D721Med (cell line): ENCODE results near the gene CCDC87.
"Not testable (repeated sequence)": the region's sequence is repeated elsewhere in the genome, so short reads cannot be mapped to it uniquely, and the experiment has no call there.

Experiments
- DNase-seq: peaks from one replicate; pipeline ENCODE4 v3.0.0; 2011; ENCODE audit warnings: low spot score; ENCODE audit not compliant: insufficient read length
- FAIRE-seq: peaks from 2 replicates; lab custom pipeline; 2011; peaks lifted over from hg19 to GRCh38; lab: Jason Lieb, UNC
- CTCF ChIP-seq: IDR thresholded peaks from 2 replicates; pipeline ENCODE4 v1.5.1; 2012; ENCODE audit warnings: mild to moderate bottlenecking, control low read depth; ENCODE audit not compliant: insufficient read depth; ENCODE audit errors: missing control alignments

Gene CCDC87

DNA sequence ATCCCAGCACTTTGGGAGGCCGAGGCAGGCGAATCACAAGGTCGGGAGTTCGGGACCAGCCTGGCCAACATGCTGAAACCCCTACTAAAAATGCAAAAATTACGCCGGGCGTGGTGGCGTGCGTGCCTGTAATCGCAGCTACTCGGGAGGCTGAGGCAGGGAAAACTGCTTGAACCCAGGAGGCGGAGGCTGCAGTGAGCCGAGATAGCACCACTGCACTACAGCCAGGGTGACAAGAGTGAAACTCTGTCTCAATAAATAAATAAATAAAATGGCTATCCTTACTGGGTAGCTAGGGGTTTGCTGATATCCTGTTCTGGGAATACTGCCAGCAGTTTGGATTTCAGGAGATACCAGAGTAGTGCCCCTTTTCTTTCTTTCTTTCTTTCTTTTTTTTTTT, 21.2 kb upstream of the CCDC87 start:
- no peak for FAIRE-seq
- TF ChIP-seq CTCF, result no peak
- no peak for DNase-seq

GRCh38 chr11:66612458-66612857, 19.6 kb upstream of the CCDC87 start:
- no peak for FAIRE-seq
- no peak for TF ChIP-seq CTCF
- no peak for DNase-seq

DNA sequence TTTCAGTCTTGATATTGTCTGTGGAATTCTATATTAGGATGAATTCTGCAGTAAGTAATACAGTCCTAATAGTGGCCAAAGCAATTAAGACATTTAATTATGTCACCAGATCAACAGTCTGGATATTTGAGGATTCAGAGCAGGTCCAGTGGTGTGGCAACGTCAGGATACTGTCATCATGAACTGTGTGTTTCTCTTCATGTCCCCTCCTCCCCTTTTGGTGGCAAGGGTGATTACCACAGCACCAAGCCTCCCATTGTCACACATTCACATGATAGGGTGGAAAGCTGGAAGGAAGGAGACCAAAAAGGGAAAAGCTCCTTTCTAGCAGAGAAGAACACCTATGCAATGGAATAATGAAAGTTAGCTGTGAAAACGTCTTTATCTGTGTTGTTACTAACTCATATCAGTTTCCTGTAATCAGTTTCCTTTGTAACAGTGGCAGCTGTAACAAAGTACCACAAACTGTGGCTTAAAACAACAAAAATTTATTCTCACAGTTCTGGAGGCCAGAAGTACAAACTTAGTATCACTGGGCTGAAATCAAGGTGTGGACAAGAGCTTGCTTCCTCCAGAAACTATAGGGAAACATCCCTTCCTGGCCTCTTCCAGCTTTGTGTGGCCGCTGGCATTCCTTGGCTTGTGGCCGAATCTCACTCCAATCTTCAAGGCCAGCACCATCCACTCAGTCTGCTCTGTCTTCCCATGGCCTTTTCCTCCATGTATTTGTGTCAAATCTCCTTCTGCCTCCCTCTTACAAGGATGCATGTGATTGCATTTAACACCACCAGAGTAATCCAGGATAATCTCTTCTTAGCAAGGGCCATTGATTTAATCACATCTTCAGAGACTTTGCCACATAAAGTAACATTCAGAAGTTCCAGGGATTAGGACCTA, 17.1 kb upstream of the CCDC87 start:
- DNase-seq (peak; percentile 55), FAIRE-seq (peak; percentile 88)

DNA sequence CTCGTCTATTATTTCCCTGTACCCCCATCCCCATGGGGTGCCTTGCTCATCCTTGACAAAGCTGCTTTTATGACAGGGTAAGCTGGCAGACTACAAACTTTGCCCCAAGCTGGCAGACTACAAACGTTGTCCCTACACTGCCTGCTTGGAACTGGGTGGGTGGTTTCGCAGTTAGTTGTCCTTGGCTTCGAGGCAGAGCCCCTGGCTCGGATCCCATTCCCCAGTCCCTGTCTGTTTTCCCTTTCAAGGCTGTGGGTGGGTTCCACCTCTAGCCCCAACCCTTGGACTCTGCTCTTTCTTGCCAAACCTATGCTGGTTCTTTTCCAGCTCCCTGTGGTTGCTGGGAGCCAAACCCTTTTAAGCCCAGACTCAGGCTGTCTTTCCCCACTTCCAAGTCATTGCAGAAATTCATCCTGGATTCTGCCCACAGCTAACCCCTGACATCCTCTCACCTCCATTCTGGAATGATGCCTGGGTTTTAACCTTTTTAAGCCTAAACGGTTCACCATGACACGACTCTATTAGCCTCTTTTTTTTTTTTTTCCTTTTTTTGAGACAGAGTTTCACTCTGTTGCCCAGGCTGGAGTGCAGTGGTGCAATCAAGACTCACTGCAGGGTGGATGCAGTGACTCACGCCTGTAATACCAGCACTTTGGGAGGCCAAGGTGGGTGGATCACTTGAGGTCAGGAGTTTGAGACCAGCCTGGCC, 14.4 kb upstream of the CCDC87 start:
- DNase-seq (no peak), FAIRE-seq (no peak)
- no peak for TF ChIP-seq CTCF

More for the DNA sequence above, 17.1 kb upstream of the CCDC87 start:
- no peak for TF ChIP-seq CTCF

- DNase-seq, FAIRE-seq: not testable (repeated sequence)
Measured at GRCh38 chr11:66606608-66607007, 13.7 kb upstream of the CCDC87 start.

GRCh38 chr11:66604155-66604554, 11.3 kb upstream of the CCDC87 start:
- FAIRE-seq (no peak), DNase-seq (no peak)
- TF ChIP-seq CTCF, result no peak

DNA sequence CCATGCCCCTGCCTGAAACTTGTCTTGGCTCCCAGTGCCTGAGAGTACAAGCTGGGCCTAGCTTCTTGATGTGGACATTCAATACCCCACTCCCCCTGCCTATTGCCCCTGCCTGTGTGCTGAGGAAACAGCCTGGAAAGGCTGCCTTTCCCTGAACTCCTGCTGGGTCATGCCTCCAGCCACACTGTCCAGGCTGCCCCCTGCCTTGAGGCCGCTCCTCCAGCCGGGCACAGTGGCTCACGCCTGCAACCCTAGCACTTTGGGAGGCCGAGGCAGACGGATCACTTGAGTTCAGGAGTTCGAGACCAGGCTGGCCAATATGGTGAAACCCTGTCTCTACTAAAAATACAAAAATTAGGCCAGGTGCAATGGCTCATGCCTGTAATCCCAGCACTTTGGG, 10.2 kb upstream of the CCDC87 start:
- FAIRE-seq (no peak), DNase-seq (no peak)
- TF ChIP-seq CTCF, result no peak
